ENCODE measurements around the gene FOXP1. TPM values are rescaled to one million over a fixed set of nuclear protein-coding genes. Genes with fewer than 3 reads are reported as not detected.

The FOXP1 gene
- total RNA-seq, 1 donor from 2014 or later, result 31.1 TPM

DNA sequence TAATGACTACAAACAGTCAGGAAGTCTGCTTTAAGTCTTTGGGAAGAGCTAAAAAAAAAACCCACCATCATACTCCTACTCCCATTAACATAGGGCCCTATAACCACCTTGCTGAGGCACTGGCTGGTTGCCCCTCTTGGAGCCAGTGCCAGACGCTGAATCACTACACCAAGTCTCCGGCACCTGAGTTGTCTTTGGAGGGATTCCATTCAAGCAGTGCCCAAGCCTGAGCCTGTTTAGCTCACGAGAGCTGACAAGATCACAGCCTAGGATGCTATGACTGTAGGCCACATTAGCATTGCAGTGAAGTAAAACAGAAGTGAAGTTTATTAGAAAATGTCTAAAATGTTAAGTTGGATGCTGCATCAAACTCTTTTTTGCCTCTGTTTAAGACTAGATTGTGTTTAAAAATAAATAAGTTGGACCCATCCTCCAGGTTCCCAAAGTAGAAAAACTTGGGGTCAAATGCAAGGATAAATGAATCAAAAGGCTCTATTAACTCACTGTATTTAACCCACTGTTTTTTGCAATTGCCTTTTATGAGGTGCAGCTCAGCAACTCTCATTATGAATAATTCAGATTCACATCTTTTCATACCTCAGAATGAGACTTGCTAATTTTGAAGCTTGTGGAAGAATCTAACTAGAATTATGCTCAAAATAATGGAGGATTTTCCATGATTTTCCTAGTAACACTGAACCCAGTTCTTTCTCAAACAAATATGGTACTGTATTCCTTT lies 461.9 kb downstream of the FOXP1 start:
- H3K27me3 Mint-ChIP-seq (ENCODE audit: unreplicated experiment), result no peaks in the 10 kb centered on the region
- H3K9me3 Mint-ChIP-seq (ENCODE audit: unreplicated experiment), result peaks cover 1% of the 10 kb centered on the region
- no peaks in the 10 kb centered on the region for H3K36me3 Mint-ChIP-seq (ENCODE audit: unreplicated experiment)
- TF ChIP-seq, protein P1, sequence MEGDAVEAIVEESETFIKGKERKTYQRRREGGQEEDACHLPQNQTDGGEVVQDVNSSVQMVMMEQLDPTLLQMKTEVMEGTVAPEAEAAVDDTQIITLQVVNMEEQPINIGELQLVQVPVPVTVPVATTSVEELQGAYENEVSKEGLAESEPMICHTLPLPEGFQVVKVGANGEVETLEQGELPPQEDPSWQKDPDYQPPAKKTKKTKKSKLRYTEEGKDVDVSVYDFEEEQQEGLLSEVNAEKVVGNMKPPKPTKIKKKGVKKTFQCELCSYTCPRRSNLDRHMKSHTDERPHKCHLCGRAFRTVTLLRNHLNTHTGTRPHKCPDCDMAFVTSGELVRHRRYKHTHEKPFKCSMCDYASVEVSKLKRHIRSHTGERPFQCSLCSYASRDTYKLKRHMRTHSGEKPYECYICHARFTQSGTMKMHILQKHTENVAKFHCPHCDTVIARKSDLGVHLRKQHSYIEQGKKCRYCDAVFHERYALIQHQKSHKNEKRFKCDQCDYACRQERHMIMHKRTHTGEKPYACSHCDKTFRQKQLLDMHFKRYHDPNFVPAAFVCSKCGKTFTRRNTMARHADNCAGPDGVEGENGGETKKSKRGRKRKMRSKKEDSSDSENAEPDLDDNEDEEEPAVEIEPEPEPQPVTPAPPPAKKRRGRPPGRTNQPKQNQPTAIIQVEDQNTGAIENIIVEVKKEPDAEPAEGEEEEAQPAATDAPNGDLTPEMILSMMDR (IDR thresholded peaks at IDR 0.05; ENCODE audit: partially characterized antibody, unreplicated experiment), result no peak
- no peak for DNase-seq
- no peak overlapping the region for H3K4me3 Mint-ChIP-seq (ENCODE audit: unreplicated experiment)
- H3K4me1 Mint-ChIP-seq (ENCODE audit: low read depth, unreplicated experiment), result peaks cover 5% of the 10 kb centered on the region
- H3K27ac Mint-ChIP-seq (ENCODE audit: unreplicated experiment), result no peak overlapping the region

DNA sequence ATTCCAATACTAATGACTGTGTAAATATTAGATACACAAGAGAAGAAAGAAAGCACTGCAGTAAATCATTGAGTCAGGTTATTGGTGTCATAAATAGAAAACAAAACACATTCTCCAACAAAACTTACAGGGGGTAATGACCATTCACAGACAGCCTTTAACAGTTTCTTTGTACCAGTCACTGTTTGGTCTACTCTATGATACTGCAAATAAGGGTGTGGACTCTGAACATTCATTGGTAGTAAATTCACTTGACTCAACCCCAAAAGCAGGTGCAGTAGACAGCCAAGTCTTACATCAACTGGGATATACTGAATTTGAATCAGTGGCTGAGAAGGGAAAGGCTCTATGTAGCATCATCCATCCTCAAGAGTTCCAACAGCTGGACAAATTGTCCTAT lies 463.5 kb downstream of the FOXP1 start:
- H3K4me3 Mint-ChIP-seq (ENCODE audit: unreplicated experiment), result no peak overlapping the region
- TF ChIP-seq, protein P1 (IDR thresholded peaks at IDR 0.05; ENCODE audit: partially characterized antibody, unreplicated experiment), result no peak
- peaks cover 5% of the 10 kb centered on the region for H3K4me1 Mint-ChIP-seq (ENCODE audit: low read depth, unreplicated experiment)
- no peak overlapping the region for H3K27ac Mint-ChIP-seq (ENCODE audit: unreplicated experiment)
- H3K27me3 Mint-ChIP-seq (ENCODE audit: unreplicated experiment), result no peaks in the 10 kb centered on the region
- DNase-seq, result no peak
- peaks cover 1% of the 10 kb centered on the region for H3K9me3 Mint-ChIP-seq (ENCODE audit: unreplicated experiment)
- no peaks in the 10 kb centered on the region for H3K36me3 Mint-ChIP-seq (ENCODE audit: unreplicated experiment)

DNA sequence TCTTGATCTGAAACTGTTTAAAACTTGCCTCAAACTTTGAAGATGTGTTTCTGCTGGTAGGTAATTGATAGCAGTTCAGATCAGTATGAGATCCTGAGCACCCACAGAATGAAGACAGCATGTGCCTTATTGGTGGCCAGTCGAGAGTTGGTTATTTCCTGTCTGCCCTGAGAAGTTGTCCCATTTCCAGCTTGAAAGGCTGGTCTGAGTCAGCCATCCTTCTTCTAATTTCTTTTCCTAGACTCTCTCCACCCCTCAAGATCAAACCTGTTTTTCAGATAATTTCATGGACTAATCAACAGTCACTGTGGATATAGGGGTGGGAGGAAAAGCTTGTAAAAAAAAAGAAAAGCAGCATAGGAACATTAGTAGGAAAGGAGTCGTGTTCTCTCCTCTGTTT lies 464.4 kb downstream of the FOXP1 start:
- TF ChIP-seq, protein P1 (IDR thresholded peaks at IDR 0.05; ENCODE audit: partially characterized antibody, unreplicated experiment), result no peak
- no peak for DNase-seq
- Mint-ChIP-seq H3K9me3 (ENCODE audit: unreplicated experiment) (peaks cover 1% of the 10 kb centered on the region), H3K27ac (ENCODE audit: unreplicated experiment) (no peak overlapping the region), H3K36me3 (ENCODE audit: unreplicated experiment) (no peaks in the 10 kb centered on the region), H3K27me3 (ENCODE audit: unreplicated experiment) (no peaks in the 10 kb centered on the region), H3K4me1 (ENCODE audit: low read depth, unreplicated experiment) (peaks cover 5% of the 10 kb centered on the region), H3K4me3 (ENCODE audit: unreplicated experiment) (no peak overlapping the region)

DNA sequence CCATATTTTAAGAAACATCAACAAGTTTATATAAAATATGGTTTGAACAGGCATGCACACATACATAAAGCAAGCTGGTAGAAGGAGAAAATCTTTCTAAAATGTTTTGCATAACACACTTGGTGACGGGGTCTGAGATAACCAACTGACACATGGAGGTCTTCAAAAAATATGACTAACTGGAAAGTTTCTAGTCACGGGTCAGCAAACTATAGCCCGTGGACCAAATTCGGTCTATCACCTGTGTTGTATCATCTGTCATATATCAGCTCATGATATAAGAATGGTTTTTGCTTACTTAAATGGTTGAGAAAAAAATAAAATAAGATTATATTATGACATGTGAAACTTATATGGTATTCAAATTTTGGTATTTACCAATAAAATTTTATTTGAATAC lies 465.1 kb downstream of the FOXP1 start:
- Mint-ChIP-seq H3K36me3 (ENCODE audit: unreplicated experiment) (no peaks in the 10 kb centered on the region), H3K27ac (ENCODE audit: unreplicated experiment) (no peak overlapping the region), H3K4me3 (ENCODE audit: unreplicated experiment) (no peak overlapping the region), H3K4me1 (ENCODE audit: low read depth, unreplicated experiment) (peaks cover 5% of the 10 kb centered on the region), H3K27me3 (ENCODE audit: unreplicated experiment) (no peaks in the 10 kb centered on the region), H3K9me3 (ENCODE audit: unreplicated experiment) (peaks cover 3% of the 10 kb centered on the region)
- TF ChIP-seq, protein P1 (IDR thresholded peaks at IDR 0.05; ENCODE audit: partially characterized antibody, unreplicated experiment), result no peak
- DNase-seq, result no peak

DNA sequence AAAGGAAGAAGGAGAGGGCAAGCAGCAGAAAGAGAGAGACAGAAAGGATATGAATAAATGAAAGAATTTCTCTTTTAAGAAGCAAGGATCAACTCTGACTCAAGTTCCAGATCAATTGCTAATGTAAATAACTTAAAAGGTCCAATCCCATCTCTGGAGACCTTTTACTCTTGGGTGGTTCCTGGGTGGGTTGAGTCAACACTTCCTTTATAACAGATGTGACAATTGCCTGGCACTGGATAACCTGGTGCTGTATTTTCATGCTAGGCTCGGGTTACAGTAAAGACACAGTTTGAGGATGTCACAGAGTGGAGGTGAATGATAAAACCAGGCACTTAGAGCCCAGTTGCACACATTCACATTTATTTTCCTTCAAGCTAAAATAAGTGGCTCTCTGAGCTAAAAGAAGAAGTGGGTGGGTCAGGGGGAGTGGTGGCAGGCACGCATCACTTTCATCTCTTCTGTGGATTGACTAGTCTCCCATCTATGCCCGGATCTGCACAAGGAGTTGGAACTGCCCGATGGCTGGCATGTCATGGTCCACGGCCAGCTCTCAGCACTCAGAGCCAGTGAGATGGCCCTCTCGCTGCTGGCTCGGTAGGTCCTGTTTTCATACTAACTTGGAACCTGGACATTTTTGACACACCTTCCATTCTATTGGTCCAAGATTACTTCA lies 465.8 kb downstream of the FOXP1 start:
- no peak for DNase-seq
- Mint-ChIP-seq H3K9me3 (ENCODE audit: unreplicated experiment) (peaks cover 3% of the 10 kb centered on the region), H3K4me3 (ENCODE audit: unreplicated experiment) (no peak overlapping the region), H3K36me3 (ENCODE audit: unreplicated experiment) (no peaks in the 10 kb centered on the region), H3K27ac (ENCODE audit: unreplicated experiment) (no peak overlapping the region), H3K4me1 (ENCODE audit: low read depth, unreplicated experiment) (peaks cover 5% of the 10 kb centered on the region), H3K27me3 (ENCODE audit: unreplicated experiment) (no peaks in the 10 kb centered on the region)
- TF ChIP-seq, protein P1 (IDR thresholded peaks at IDR 0.05; ENCODE audit: partially characterized antibody, unreplicated experiment), result no peak

Data from glutamatergic neuron (in vitro differentiated cells).